ENCODE results near the gene TTC31. TPM values are rescaled to one million over a fixed set of nuclear protein-coding genes. Genes with fewer than 3 reads are reported as not detected.
A peak's percentile ranks its signal among the peaks of the same experiment; 100 is the strongest.

The TTC31 gene
- total and polyA plus RNA-seq, 2 donors (not counting 1 experiment from before 2014, with no cell fraction given) = 68.5 to 72.3 TPM

GRCh38 chr2:74472086-74472944 is 10.6 kb upstream of the TTC31 start, which contains the start of gene MRPL53:
Gene MRPL53 (minus strand): TSS chr2:74472680. CDS start chr2:74472660, 20 bp downstream.
- Mint-ChIP-seq H3K4me3 (peak within 1 kb of the TSS; percentile 99), H3K4me1 (peaks cover 20% of the 10 kb centered on the region), H3K9me3 (ENCODE audit: insufficient read depth) (no peaks in the 10 kb centered on the region), H3K27me3 (no peaks in the 10 kb centered on the region), H3K27ac (peak within 1 kb of the TSS; percentile 99)
- WGBS (ENCODE audit: insufficient coverage) = under 1% methylated on average over 66 of the region's 66 CpGs
- TF ChIP-seq, protein P1, sequence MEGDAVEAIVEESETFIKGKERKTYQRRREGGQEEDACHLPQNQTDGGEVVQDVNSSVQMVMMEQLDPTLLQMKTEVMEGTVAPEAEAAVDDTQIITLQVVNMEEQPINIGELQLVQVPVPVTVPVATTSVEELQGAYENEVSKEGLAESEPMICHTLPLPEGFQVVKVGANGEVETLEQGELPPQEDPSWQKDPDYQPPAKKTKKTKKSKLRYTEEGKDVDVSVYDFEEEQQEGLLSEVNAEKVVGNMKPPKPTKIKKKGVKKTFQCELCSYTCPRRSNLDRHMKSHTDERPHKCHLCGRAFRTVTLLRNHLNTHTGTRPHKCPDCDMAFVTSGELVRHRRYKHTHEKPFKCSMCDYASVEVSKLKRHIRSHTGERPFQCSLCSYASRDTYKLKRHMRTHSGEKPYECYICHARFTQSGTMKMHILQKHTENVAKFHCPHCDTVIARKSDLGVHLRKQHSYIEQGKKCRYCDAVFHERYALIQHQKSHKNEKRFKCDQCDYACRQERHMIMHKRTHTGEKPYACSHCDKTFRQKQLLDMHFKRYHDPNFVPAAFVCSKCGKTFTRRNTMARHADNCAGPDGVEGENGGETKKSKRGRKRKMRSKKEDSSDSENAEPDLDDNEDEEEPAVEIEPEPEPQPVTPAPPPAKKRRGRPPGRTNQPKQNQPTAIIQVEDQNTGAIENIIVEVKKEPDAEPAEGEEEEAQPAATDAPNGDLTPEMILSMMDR (IDR thresholded peaks at IDR 0.05) = no peak
- TF ChIP-seq EZH2 (IDR thresholded peaks at IDR 0.05; ENCODE audit: borderline replicate concordance, insufficient read depth, low read depth, low read length, poor library complexity, severe bottlenecking) = no peak
- ChIA-PET POLR2A (interaction anchor here (0.7 to 4.1 kb wide), 8 partner anchors 10 to 352 kb away, joined by 3 to 63 read pairs (median 6); partner anchors contain the start of genes AUP1, CCDC142, HTRA2 and INO80B), CTCF (interaction anchor here (0.6 to 1.6 kb wide), 10 partner anchors 9 to 137 kb away, joined by 3 to 11 read pairs (median 4); partner anchors contain the start of genes CCDC142, INO80B, TTC31 and WBP1)
- Histone ChIP-seq H3K27ac (ENCODE audit: low read length in 2 of 2) (peak within 1 kb of the TSS; percentile 69 to 94), H3K27me3 (replicated peaks in 1 of 4; ENCODE audit: control extremely low read depth in 1 of 4, control insufficient read depth in 3 of 4, insufficient read depth in 4 of 4, low read length in 3 of 4) (no peaks in the 10 kb centered on the region), H3K4me1 (ENCODE audit: control insufficient read depth in 2 of 2, insufficient read depth in 2 of 2, low read length in 2 of 2) (peaks cover 16 to 22% of the 10 kb centered on the region in 2 donors), H3K9me3 (ENCODE audit: control extremely low read depth in 1 of 3, control insufficient read depth in 2 of 3, insufficient read depth in 1 of 3, low read length in 2 of 3) (peaks cover 0 to 5% (median 0%) of the 10 kb centered on the region in 3 donors), H3K36me3 (replicated peaks in 1 of 2; ENCODE audit: control extremely low read depth in 1 of 2, control insufficient read depth in 1 of 2, extremely low read depth in 1 of 2, insufficient read depth in 2 of 2, low read length in 1 of 2) (peaks cover 0 to 23% of the 10 kb centered on the region in 2 experiments), H3K4me3 (ENCODE audit: control extremely low read depth in 1 of 5, extremely low read depth in 1 of 5, insufficient read depth in 1 of 5, low read depth in 2 of 5, low read length in 4 of 5) (peak within 1 kb of the TSS; percentile 65 to 89 (median 67)), H3K9ac (ENCODE audit: low read length) (peak within 1 kb of the TSS; percentile 69), H3K79me2 (ENCODE audit: control insufficient read depth, insufficient read depth, low read length) (peaks cover 8% of the 10 kb centered on the region), H3K4me2 (replicated peaks; ENCODE audit: low read depth, low read length, poor library complexity, severe bottlenecking) (peak within 1 kb of the TSS; percentile 85), H2AFZ (ENCODE audit: insufficient read depth, low read depth, low read length, poor library complexity, severe bottlenecking) (peak within 1 kb of the TSS; percentile 94), H4K20me1 (ENCODE audit: control insufficient read depth, insufficient read depth, low read length, poor library complexity, severe bottlenecking) (no peaks in the 10 kb centered on the region)
- peak; percentile 93 for ATAC-seq (ENCODE audit: low read depth)
- intact Hi-C loops (cut with micrococcal nuclease) = loop anchor here (1.0 kb wide), 3 partner anchors 11 to 57 kb away; partner anchors contain the start of genes AUP1, HTRA2, TTC31 and WBP1
- peak; percentile 97 for DNase-seq
